HepG2 (cell line): Measurements from ENCODE around the gene ENGASE. TPM values are rescaled to one million over a fixed set of nuclear protein-coding genes. Genes with fewer than 3 reads are reported as not detected.

ENCODE experiments used
- FOXK2 ChIP-seq: fragments of 450-650 bp; IDR thresholded peaks from 2 replicates; pipeline ENCODE4 v1.6.1; 2016
- MAFF ChIP-seq: IDR thresholded peaks from 2 replicates; pipeline ENCODE4 v1.6.1; 2011; ENCODE audit warnings: low read depth, low read length, improper control_type of control experiment
- NFE2 ChIP-seq: sonication (generic); formaldehyde crosslinking; IDR thresholded peaks from 2 replicates; pipeline ENCODE4 v1.4.0; 2020; ENCODE audit warnings: missing genetic modification reagents
- SIN3A ChIP-seq: IDR thresholded peaks from 2 replicates; pipeline ENCODE4 v1.6.1; 2011; ENCODE audit warnings: low read depth, mild to moderate bottlenecking, control low read depth, low read length, borderline replicate concordance
- THAP9 ChIP-seq: sonication (generic); formaldehyde crosslinking; IDR thresholded peaks from 2 replicates; pipeline ENCODE4; 2020; ENCODE audit warnings: missing genetic modification reagents, mild to moderate bottlenecking, borderline replicate concordance
- ZBTB4 ChIP-seq: sonication (generic); formaldehyde crosslinking; IDR thresholded peaks from 2 replicates; pipeline ENCODE4 v1.4.0; 2020; ENCODE audit warnings: missing genetic modification reagents, mild to moderate bottlenecking, borderline replicate concordance
- ZBTB7B ChIP-seq: sonication (generic); formaldehyde crosslinking; IDR thresholded peaks from 2 replicates; pipeline ENCODE4 v1.4.0; 2020; ENCODE audit warnings: missing genetic modification reagents
- ZFP82 ChIP-seq: sonication (generic); formaldehyde crosslinking; IDR thresholded peaks from 2 replicates; pipeline ENCODE4 v1.5.1; 2020; ENCODE audit warnings: mild to moderate bottlenecking, missing genetic modification reagents, borderline replicate concordance
- ZNF232 ChIP-seq: sonication (generic); formaldehyde crosslinking; IDR thresholded peaks from 2 replicates; pipeline ENCODE4 v1.4.0; 2020; ENCODE audit warnings: missing genetic modification reagents, borderline replicate concordance
- ZNF234 ChIP-seq: sonication (generic); formaldehyde crosslinking; conservative IDR thresholded peaks from 2 replicates; pipeline ENCODE4 v1.5.1; 2020; ENCODE audit warnings: mild to moderate bottlenecking, missing genetic modification reagents
- ZNF281 ChIP-seq: sonication (generic); formaldehyde crosslinking; IDR thresholded peaks from 2 replicates; pipeline ENCODE4 v1.4.0; 2020; ENCODE audit warnings: missing genetic modification reagents, borderline replicate concordance
- ZNF292 ChIP-seq: sonication (generic); formaldehyde crosslinking; IDR thresholded peaks from 2 replicates; pipeline ENCODE4 v1.8.1; 2022; ENCODE audit warnings: mild to moderate bottlenecking, low read depth, missing genetic modification reagents, borderline replicate concordance
- ZNF558 ChIP-seq: sonication (generic); formaldehyde crosslinking; IDR thresholded peaks from 2 replicates; pipeline ENCODE4 v1.9.0; 2022; ENCODE audit warnings: mild to moderate bottlenecking, missing genetic modification reagents, borderline replicate concordance
- ZNF597 ChIP-seq: sonication (generic); formaldehyde crosslinking; IDR thresholded peaks from 2 replicates; pipeline ENCODE4 v1.5.0; 2020; ENCODE audit warnings: missing genetic modification reagents
- ZNF619 ChIP-seq: sonication (generic); formaldehyde crosslinking; IDR thresholded peaks from 2 replicates; pipeline ENCODE4 v1.4.0; 2020; ENCODE audit warnings: mild to moderate bottlenecking, missing genetic modification reagents
- polyA plus RNA-seq, 8 experiments: library from polyadenylated mRNA; depleted of rRNA in 3 of 8; stranded (reverse) in 7 of 8; unstranded in 1 of 8; fragments of >200 nt; fragmentation: Illumina TruSeq in 4 of 8; extraction: Trizol in 4 of 8; gene quantifications; 2 replicates each; pipeline versions ENCODE4 v1.2.1 to v1.2.3, GENCODE V29; 2011 to 2016; ENCODE audit warnings: low read depth in 4 of 8, missing spikeins in 1 of 8, mixed read lengths in 1 of 8; ENCODE audit not compliant: insufficient read depth in 1 of 8
- total RNA-seq, 5 experiments: library from RNA; depleted of rRNA; stranded (reverse); fragments of >200 nt; fragmentation: Illumina TruSeq; extraction: Trizol; gene quantifications; 2 replicates each; pipeline ENCODE4 v1.2.3, GENCODE V29; 2016; ENCODE audit warnings: low read depth in 1 of 5
- TF ChIP-seq, protein P1 (sequence below): sonication (generic); formaldehyde crosslinking; IDR thresholded peaks from 2 replicates; pipeline ENCODE4 v1.8.0; 2022; ENCODE audit warnings: low read depth, missing genetic modification reagents

Gene ENGASE
- total and polyA plus RNA-seq, 2 of the 13 experiments (the other 11 are each of a cell fraction or from before 2014, with no cell fraction given): 10.6 to 18.1 TPM

DNA sequence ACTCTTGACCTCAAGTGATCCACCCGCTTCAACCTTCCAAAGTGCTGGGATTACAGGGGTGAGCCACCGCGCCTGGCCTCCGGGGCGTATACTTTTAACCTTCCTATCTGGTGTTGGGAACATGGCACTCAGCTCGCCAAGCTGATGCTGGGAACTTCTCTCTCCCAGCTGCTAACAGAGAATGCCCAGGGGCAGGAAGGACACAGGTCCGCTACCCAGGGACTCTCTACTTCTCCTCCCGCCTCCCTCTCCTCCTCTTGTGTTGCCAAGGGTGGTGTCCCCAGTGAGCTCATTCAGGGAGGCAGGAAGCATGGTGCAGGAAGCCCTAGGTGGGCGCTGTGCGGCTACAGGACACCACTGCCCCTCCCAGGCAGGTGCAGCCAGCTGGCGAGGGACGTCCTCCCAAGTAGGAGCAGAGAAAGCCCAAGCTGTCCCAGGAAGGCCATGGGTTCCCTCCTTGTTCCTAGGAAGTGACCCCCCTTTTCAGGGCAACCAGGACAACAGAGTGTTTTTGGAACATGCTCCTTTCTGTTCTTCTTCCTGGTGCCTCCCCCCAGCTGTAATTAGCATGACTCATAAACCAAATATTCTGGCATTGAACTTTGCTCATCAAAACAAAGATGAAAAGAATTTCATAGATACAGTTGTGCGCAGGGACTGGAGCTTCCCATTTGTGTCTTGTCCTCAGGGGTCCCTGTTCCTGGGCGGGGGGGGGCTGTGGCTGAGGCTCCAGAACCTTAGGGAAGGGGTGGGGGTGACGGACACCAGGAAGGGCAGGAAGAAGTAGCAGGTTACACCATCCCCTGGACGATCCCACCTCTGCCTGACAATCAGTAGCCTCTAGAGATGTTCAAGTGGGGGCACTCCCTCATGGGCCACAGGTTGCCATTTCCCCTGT lies 48.0 kb upstream of the ENGASE start (continued):
- peak; percentile 91 for TF ChIP-seq ZNF281 (CRISPR knock-in tag)
- TF ChIP-seq ZNF619 (CRISPR knock-in tag): no peak
- TF ChIP-seq NFE2 (CRISPR knock-in tag): no peak
- peak; percentile 30; the same call in 1 of the 2 replicates for TF ChIP-seq FOXK2
- peak; percentile 84 for TF ChIP-seq SIN3A
- peak; percentile 63; the same call in 1 of the 2 replicates for TF ChIP-seq THAP9 (CRISPR knock-in tag)
- TF ChIP-seq ZBTB7B: peak; percentile 92
- TF ChIP-seq, protein P1, sequence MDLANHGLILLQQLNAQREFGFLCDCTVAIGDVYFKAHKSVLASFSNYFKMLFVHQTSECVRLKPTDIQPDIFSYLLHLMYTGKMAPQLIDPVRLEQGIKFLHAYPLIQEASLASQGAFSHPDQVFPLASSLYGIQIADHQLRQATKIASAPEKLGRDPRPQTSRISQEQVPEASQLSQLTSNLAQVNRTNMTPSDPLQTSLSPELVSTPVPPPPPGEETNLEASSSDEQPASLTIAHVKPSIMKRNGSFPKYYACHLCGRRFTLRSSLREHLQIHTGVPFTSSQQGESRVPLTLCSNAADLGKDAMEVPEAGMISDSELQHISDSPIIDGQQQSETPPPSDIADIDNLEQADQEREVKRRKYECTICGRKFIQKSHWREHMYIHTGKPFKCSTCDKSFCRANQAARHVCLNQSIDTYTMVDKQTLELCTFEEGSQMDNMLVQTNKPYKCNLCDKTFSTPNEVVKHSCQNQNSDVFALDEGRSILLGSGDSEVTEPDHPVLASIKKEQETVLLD (CRISPR knock-in tag): no peak
- no peak for TF ChIP-seq ZNF597 (CRISPR knock-in tag)
- TF ChIP-seq ZFP82 (CRISPR knock-in tag): peak; percentile 33; the same call in 1 of the 2 replicates
- no peak for TF ChIP-seq ZNF234
- no peak for TF ChIP-seq ZNF558 (CRISPR knock-in tag)
- peak; percentile 95; the same call in 1 of the 2 replicates for TF ChIP-seq ZBTB4 (CRISPR knock-in tag)
- no peak for TF ChIP-seq ZNF232 (CRISPR knock-in tag)
- TF ChIP-seq MAFF: no peak
- TF ChIP-seq ZNF292 (CRISPR knock-in tag): no peak; the same call in none of the 2 replicates
